GM12878 (cell line): ENCODE measurements around the gene PON1. TPM values are rescaled to one million over a fixed set of nuclear protein-coding genes. Genes with fewer than 3 reads are reported as not detected.

Experiments
- ATAC-seq: fragments of 200-7000 bp; cut with Tn5 transposase; 3 replicates; pipeline ENCODE4 v1.9.1; 2020; ENCODE audit warnings: mild to moderate bottlenecking, moderate library complexity
- BruUV-seq: library from RNA; stranded (reverse); fragments of 400-500 nt; replicated peaks from 2 replicates; lab custom pipeline; 2021; lab: Mats Ljungman, UMichigan
- CTCF ChIA-PET: fragments of 300-600 bp; sonication (Branson Sonifier 250); formaldehyde crosslinking; extraction: SDS; loops from one replicate; lab custom pipeline; 2021; ENCODE audit warnings: inconsistent platforms; lab: Yijun Ruan, JAX
- POLR2A ChIA-PET: fragments of 350-600 bp; formaldehyde crosslinking; extraction: SDS; loops from one replicate; lab custom pipeline; 2021; ENCODE audit warnings: inconsistent platforms; lab: Charles Lee
- RAD21 ChIA-PET: fragments of 300-600 bp; sonication (Branson Sonifier 250); formaldehyde crosslinking; loops from one replicate; lab custom pipeline; 2023; ENCODE audit warnings: antibody characterized with exemption; ENCODE audit not compliant: unreplicated experiment; lab: Charles Lee
- SMC1A ChIA-PET: fragments of 300-600 bp; sonication (Branson Sonifier 250); formaldehyde crosslinking; loops from one replicate; lab custom pipeline; 2023; ENCODE audit not compliant: unreplicated experiment, uncharacterized antibody; lab: Charles Lee
- DNase-seq: peaks from one replicate; pipeline ENCODE4 v3.0.0-alpha.2; 2011; ENCODE audit warnings: low read depth, low spot score
- FAIRE-seq: peaks from 3 replicates; lab custom pipeline; 2011; peaks lifted over from hg19 to GRCh38; lab: Jason Lieb, UNC
- H2AFZ ChIP-seq: 2 replicates; pipeline ENCODE4 v1.6.0; 2011; ENCODE audit warnings: low read depth, low read length, control low read depth; ENCODE audit not compliant: control insufficient read depth
- H3K27ac ChIP-seq: 2 replicates; pipeline ENCODE4 v1.5.1; 2011; ENCODE audit warnings: control low read depth; ENCODE audit not compliant: control insufficient read depth, insufficient read depth
- H3K27me3 ChIP-seq, 2 experiments: replicated peaks in 1 of 2; 2 replicates each; pipeline versions ENCODE4 v1.6.0 to v1.6.1; 2011; ENCODE audit warnings: low read length in 1 of 2; ENCODE audit not compliant: control insufficient read depth in 2 of 2, insufficient read depth in 2 of 2
- H3K36me3 ChIP-seq, 2 experiments: 2 replicates each; pipeline ENCODE4 v1.5.1; 2011; ENCODE audit warnings: low read length in 1 of 2; ENCODE audit not compliant: control insufficient read depth in 2 of 2, insufficient read depth in 2 of 2
- H3K4me1 ChIP-seq: 2 replicates; pipeline ENCODE4 v1.6.1; 2011; ENCODE audit warnings: mild to moderate bottlenecking, low read length, moderate library complexity, mixed read lengths; ENCODE audit not compliant: control insufficient read depth, insufficient read depth
- H3K4me2 ChIP-seq: 2 replicates; pipeline ENCODE4 v1.6.0; 2011; ENCODE audit warnings: control low read depth; ENCODE audit not compliant: control insufficient read depth, insufficient read depth
- H3K4me3 ChIP-seq: fragments of 200-600 bp; sonication (generic); 2 replicates; pipeline ENCODE4 v1.5.1; 2016
- H3K79me2 ChIP-seq: 2 replicates; pipeline ENCODE4 v1.6.0; 2011; ENCODE audit warnings: low read length; ENCODE audit not compliant: control insufficient read depth, insufficient read depth
- H3K9ac ChIP-seq: 2 replicates; pipeline ENCODE4 v1.8.0; 2011; ENCODE audit warnings: low read length, control low read depth, mixed read lengths; ENCODE audit not compliant: control insufficient read depth, insufficient read depth
- H3K9me3 ChIP-seq: replicated peaks from 3 replicates; pipeline ENCODE4 v1.5.1; 2011; ENCODE audit warnings: mild to moderate bottlenecking, low read length; ENCODE audit not compliant: control insufficient read depth, insufficient read depth
- H4K20me1 ChIP-seq: 2 replicates; pipeline ENCODE4 v1.6.0; 2011; ENCODE audit not compliant: control insufficient read depth, insufficient read depth
- BCL3 ChIP-seq: IDR thresholded peaks from 2 replicates; pipeline ENCODE4 v1.6.1; 2011; ENCODE audit warnings: borderline replicate concordance, low read depth, mild to moderate bottlenecking, moderate library complexity, low read length; ENCODE audit not compliant: insufficient read depth, poor library complexity, severe bottlenecking
- ESRRA ChIP-seq: IDR thresholded peaks from 2 replicates; pipeline ENCODE4 v1.6.1; 2012; ENCODE audit warnings: mild to moderate bottlenecking, low read length, improper control_type of control experiment
- IKZF2 ChIP-seq, 2 experiments: fragments of 450-650 bp; IDR thresholded peaks; 2 replicates each; pipeline ENCODE4 v1.6.1; 2017; ENCODE audit warnings: mild to moderate bottlenecking in 2 of 2, moderate library complexity in 2 of 2
- KLF5 ChIP-seq: fragments of 450-650 bp; IDR thresholded peaks from 2 replicates; pipeline ENCODE4 v1.6.1; 2014; ENCODE audit warnings: mild to moderate bottlenecking; ENCODE audit not compliant: partially characterized antibody
- MEF2A ChIP-seq: IDR thresholded peaks from 2 replicates; pipeline ENCODE4 v1.6.1; 2011; ENCODE audit warnings: low read depth, mild to moderate bottlenecking, low read length, moderate library complexity; ENCODE audit not compliant: insufficient read depth
- SUZ12 ChIP-seq: fragments of 200-600 bp; sonication (generic); IDR thresholded peaks from one replicate; pipeline ENCODE4 v1.6.1; 2018; ENCODE audit warnings: antibody characterized with exemption, mild to moderate bottlenecking; ENCODE audit not compliant: unreplicated experiment
- TCF3 ChIP-seq: IDR thresholded peaks from 2 replicates; pipeline ENCODE4 v1.6.1; 2012; ENCODE audit warnings: low read depth, mild to moderate bottlenecking, low read length, borderline replicate concordance; ENCODE audit not compliant: insufficient read depth
- ZNF622 ChIP-seq: fragments of 450-650 bp; IDR thresholded peaks from 2 replicates; pipeline ENCODE4 v1.6.1; 2017; ENCODE audit warnings: mild to moderate bottlenecking, inconsistent platforms
- in situ Hi-C: fragments of 300-500 bp; cut with MboI; formaldehyde crosslinking; loops from 9 replicates; pipeline ENCODE4 v1.14.3; 2018; ENCODE audit warnings: mixed read lengths
- intact Hi-C: fragments of 100-400 bp; cut with micrococcal nuclease; formaldehyde crosslinking; loops from one replicate; pipeline ENCODE4 v1.14.2; 2022; ENCODE audit not compliant: unreplicated experiment
- polyA plus RNA-seq, 11 experiments: library from polyadenylated mRNA; depleted of rRNA in 4 of 11; unstranded in 6 of 11; stranded (reverse) in 5 of 11; fragments of >200 nt; fragmentation: Nextera tagmentation in 4 of 11; fragmentation: Illumina TruSeq in 1 of 11; extraction: Ambion mirVana in 4 of 11; extraction: Trizol in 1 of 11; gene quantifications; 1 replicate in 1 of 11; 2 replicates in 10 of 11; pipeline versions ENCODE4 v1.2.1 to v1.2.3, GENCODE V29; 2011 to 2016; ENCODE audit warnings: inconsistent platforms in 2 of 11, missing spikeins in 2 of 11, low read depth in 1 of 11
- total RNA-seq, 4 experiments: library from RNA; depleted of rRNA in 3 of 4; stranded (reverse); fragments of >200 nt in 3 of 4; fragmentation: Illumina TruSeq in 1 of 4; extraction: Trizol in 1 of 4; gene quantifications; 2 replicates each; pipeline versions ENCODE4 v1.2.1 to v1.2.3, GENCODE V29; 2013 to 2021
- TF ChIP-seq, protein P1 (sequence below): fragments of 450-650 bp; IDR thresholded peaks from 2 replicates; pipeline ENCODE4 v1.6.1; 2017; ENCODE audit warnings: antibody characterized with exemption, mild to moderate bottlenecking, moderate library complexity
- TF ChIP-seq, protein P2 (sequence below): IDR thresholded peaks from 2 replicates; pipeline ENCODE4 v1.6.1; 2012; ENCODE audit warnings: improper control_type of control experiment, low read depth, low read length; ENCODE audit not compliant: insufficient replicate concordance
- TF ChIP-seq, protein P3 (sequence below): fragments of 450-650 bp; formaldehyde crosslinking; IDR thresholded peaks from 2 replicates; pipeline ENCODE4 v1.4.0; 2022; ENCODE audit warnings: mild to moderate bottlenecking, moderate library complexity

PON1 gene
- total and polyA plus RNA-seq, 10 of the 15 experiments (the other 5 are each of a cell fraction or from before 2014, with no cell fraction given): 0.10 to 0.26 (median 0.23) TPM; not detected in 4

DNA sequence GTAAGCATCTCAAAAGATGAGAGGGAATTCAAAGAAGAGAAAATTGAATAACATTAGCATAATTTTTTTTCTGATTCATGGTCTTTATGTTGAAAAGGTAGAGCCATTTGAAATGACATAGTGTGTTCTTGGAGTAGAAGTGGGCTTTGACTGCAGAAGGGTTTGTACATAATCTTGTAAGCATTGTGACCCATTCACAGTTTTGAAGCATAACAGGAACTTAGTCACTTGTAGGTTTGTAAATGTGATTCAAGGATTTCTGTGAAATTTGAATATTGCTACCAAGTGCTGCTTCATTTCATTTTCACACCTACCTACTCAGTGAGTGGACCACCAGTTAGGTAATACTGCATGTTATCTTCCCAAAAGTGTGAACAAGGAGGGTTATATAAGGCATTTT, 68.6 kb downstream of the PON1 start:
- SMC1A ChIA-PET: no interaction called here
- no peak for TF ChIP-seq ESRRA
- TF ChIP-seq SUZ12: no peak
- TF ChIP-seq, protein P1, sequence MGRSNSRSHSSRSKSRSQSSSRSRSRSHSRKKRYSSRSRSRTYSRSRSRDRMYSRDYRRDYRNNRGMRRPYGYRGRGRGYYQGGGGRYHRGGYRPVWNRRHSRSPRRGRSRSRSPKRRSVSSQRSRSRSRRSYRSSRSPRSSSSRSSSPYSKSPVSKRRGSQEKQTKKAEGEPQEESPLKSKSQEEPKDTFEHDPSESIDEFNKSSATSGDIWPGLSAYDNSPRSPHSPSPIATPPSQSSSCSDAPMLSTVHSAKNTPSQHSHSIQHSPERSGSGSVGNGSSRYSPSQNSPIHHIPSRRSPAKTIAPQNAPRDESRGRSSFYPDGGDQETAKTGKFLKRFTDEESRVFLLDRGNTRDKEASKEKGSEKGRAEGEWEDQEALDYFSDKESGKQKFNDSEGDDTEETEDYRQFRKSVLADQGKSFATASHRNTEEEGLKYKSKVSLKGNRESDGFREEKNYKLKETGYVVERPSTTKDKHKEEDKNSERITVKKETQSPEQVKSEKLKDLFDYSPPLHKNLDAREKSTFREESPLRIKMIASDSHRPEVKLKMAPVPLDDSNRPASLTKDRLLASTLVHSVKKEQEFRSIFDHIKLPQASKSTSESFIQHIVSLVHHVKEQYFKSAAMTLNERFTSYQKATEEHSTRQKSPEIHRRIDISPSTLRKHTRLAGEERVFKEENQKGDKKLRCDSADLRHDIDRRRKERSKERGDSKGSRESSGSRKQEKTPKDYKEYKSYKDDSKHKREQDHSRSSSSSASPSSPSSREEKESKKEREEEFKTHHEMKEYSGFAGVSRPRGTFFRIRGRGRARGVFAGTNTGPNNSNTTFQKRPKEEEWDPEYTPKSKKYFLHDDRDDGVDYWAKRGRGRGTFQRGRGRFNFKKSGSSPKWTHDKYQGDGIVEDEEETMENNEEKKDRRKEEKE: no peak
- no peak for TF ChIP-seq MEF2A
- no peak for TF ChIP-seq BCL3
- no peak for TF ChIP-seq TCF3
- no peak for TF ChIP-seq KLF5
- TF ChIP-seq, protein P2, sequence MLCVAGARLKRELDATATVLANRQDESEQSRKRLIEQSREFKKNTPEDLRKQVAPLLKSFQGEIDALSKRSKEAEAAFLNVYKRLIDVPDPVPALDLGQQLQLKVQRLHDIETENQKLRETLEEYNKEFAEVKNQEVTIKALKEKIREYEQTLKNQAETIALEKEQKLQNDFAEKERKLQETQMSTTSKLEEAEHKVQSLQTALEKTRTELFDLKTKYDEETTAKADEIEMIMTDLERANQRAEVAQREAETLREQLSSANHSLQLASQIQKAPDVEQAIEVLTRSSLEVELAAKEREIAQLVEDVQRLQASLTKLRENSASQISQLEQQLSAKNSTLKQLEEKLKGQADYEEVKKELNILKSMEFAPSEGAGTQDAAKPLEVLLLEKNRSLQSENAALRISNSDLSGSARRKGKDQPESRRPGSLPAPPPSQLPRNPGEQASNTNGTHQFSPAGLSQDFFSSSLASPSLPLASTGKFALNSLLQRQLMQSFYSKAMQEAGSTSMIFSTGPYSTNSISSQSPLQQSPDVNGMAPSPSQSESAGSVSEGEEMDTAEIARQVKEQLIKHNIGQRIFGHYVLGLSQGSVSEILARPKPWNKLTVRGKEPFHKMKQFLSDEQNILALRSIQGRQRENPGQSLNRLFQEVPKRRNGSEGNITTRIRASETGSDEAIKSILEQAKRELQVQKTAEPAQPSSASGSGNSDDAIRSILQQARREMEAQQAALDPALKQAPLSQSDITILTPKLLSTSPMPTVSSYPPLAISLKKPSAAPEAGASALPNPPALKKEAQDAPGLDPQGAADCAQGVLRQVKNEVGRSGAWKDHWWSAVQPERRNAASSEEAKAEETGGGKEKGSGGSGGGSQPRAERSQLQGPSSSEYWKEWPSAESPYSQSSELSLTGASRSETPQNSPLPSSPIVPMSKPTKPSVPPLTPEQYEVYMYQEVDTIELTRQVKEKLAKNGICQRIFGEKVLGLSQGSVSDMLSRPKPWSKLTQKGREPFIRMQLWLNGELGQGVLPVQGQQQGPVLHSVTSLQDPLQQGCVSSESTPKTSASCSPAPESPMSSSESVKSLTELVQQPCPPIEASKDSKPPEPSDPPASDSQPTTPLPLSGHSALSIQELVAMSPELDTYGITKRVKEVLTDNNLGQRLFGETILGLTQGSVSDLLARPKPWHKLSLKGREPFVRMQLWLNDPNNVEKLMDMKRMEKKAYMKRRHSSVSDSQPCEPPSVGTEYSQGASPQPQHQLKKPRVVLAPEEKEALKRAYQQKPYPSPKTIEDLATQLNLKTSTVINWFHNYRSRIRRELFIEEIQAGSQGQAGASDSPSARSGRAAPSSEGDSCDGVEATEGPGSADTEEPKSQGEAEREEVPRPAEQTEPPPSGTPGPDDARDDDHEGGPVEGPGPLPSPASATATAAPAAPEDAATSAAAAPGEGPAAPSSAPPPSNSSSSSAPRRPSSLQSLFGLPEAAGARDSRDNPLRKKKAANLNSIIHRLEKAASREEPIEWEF: no peak
- no peak for TF ChIP-seq IKZF2 (IDR thresholded peaks at IDR 0.05)
- TF ChIP-seq, protein P3, sequence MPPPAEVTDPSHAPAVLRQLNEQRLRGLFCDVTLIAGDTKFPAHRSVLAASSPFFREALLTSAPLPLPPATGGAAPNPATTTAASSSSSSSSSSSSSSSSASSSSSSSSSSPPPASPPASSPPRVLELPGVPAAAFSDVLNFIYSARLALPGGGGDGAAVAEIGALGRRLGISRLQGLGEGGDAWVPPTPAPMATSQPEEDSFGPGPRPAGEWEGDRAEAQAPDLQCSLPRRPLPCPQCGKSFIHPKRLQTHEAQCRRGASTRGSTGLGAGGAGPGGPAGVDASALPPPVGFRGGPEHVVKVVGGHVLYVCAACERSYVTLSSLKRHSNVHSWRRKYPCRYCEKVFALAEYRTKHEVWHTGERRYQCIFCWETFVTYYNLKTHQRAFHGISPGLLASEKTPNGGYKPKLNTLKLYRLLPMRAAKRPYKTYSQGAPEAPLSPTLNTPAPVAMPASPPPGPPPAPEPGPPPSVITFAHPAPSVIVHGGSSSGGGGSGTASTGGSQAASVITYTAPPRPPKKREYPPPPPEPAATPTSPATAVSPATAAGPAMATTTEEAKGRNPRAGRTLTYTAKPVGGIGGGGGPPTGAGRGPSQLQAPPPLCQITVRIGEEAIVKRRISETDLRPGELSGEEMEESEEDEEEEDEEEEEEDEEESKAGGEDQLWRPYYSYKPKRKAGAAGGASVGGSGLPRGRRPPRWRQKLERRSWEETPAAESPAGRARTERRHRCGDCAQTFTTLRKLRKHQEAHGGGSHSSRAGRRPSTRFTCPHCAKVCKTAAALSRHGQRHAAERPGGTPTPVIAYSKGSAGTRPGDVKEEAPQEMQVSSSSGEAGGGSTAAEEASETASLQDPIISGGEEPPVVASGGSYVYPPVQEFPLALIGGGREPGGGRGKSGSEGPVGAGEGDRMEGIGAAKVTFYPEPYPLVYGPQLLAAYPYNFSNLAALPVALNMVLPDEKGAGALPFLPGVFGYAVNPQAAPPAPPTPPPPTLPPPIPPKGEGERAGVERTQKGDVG (CRISPR knock-in tag): no peak
- TF ChIP-seq ZNF622: no peak

More for the DNA sequence above, 68.6 kb downstream of the PON1 start:
- Histone ChIP-seq H3K9ac (no peak overlapping the region), H3K4me3 (no peak overlapping the region), H2AFZ (no peak overlapping the region), H3K9me3 (no peaks in the 10 kb centered on the region), H3K27ac (no peak overlapping the region), H3K4me1 (no peaks in the 10 kb centered on the region), H3K27me3 (no peaks in the 10 kb centered on the region), H3K79me2 (no peaks in the 10 kb centered on the region), H4K20me1 (no peaks in the 10 kb centered on the region), H3K36me3 (no peaks in the 10 kb centered on the region), H3K4me2 (no peak overlapping the region)
- ChIA-PET CTCF (no interaction called here), RAD21 (interaction anchor here (1.1 kb wide), 1 partner anchor 806 kb away, joined by 3 read pairs; no protein-coding TSS in a partner anchor), POLR2A (interaction anchor here (0.7 kb wide), 1 partner anchor 11 kb away, joined by 3 read pairs; no protein-coding TSS in a partner anchor)
- DNase-seq: no peak
- BruUV-seq: no TSS peak
- ATAC-seq: no peak; the same call in 1 of the 3 replicates
- intact Hi-C loops: no loop called here
- in situ Hi-C loops: no loop called here
- no peak for FAIRE-seq
